Astrocyte (in vitro differentiated cells and primary cell): ENCODE results near the gene M6PR. TPM values are rescaled to one million over a fixed set of nuclear protein-coding genes. Genes with fewer than 3 reads are reported as not detected.

Experiments
- DNase-seq: peaks from one replicate; pipeline ENCODE4 v3.0.0-alpha.2; 2010; ENCODE audit warnings: low read depth
- FAIRE-seq: peaks from 2 replicates; lab custom pipeline; 2011; peaks lifted over from hg19 to GRCh38; lab: Jason Lieb, UNC
- H2AFZ ChIP-seq: 2 replicates; pipeline ENCODE4 v1.6.0; 2012; ENCODE audit warnings: low read depth, low read length, inconsistent platforms
- H3K27ac ChIP-seq: 2 replicates; pipeline ENCODE4 v1.5.1; 2011; ENCODE audit warnings: low read depth, low read length, inconsistent platforms
- H3K27me3 ChIP-seq: 2 replicates; pipeline ENCODE4 v1.6.0; 2011; ENCODE audit warnings: low read length, inconsistent platforms; ENCODE audit not compliant: insufficient read depth
- H3K36me3 ChIP-seq: 2 replicates; pipeline ENCODE4 v1.5.1; 2011; ENCODE audit warnings: low read length, inconsistent platforms; ENCODE audit not compliant: insufficient read depth
- H3K4me1 ChIP-seq: 2 replicates; pipeline ENCODE4 v1.5.1; 2011; ENCODE audit warnings: low read length, inconsistent platforms; ENCODE audit not compliant: insufficient read depth
- H3K4me2 ChIP-seq: 2 replicates; pipeline ENCODE4 v1.6.0; 2012; ENCODE audit warnings: low read length, inconsistent platforms
- H3K4me3 ChIP-seq: 2 replicates; pipeline ENCODE4 v1.5.1; 2011; ENCODE audit warnings: low read depth, mild to moderate bottlenecking, low read length, inconsistent platforms; ENCODE audit not compliant: insufficient read depth
- H3K79me2 ChIP-seq: 2 replicates; pipeline ENCODE4 v1.6.0; 2012; ENCODE audit warnings: mild to moderate bottlenecking, low read length, inconsistent platforms; ENCODE audit not compliant: insufficient read depth
- H3K9ac ChIP-seq: 2 replicates; pipeline ENCODE4 v1.6.0; 2012; ENCODE audit warnings: mild to moderate bottlenecking, low read length, inconsistent platforms
- H3K9me3 ChIP-seq: 2 replicates; pipeline ENCODE4 v1.5.1; 2012; ENCODE audit warnings: low read depth, mild to moderate bottlenecking, low read length, inconsistent platforms; ENCODE audit not compliant: insufficient read depth
- H4K20me1 ChIP-seq: 2 replicates; pipeline ENCODE4 v1.6.0; 2012; ENCODE audit warnings: low read length, inconsistent platforms; ENCODE audit not compliant: insufficient read depth
- H3K27ac Mint-ChIP-seq: one replicate; pipeline ENCODE4 v1.8.0; 2021; ENCODE audit warnings: mild to moderate bottlenecking, mixed read lengths; ENCODE audit not compliant: unreplicated experiment
- H3K27me3 Mint-ChIP-seq: one replicate; pipeline ENCODE4 v1.8.0; 2021; ENCODE audit warnings: low read depth, mixed read lengths; ENCODE audit not compliant: unreplicated experiment
- H3K36me3 Mint-ChIP-seq: one replicate; pipeline ENCODE4 v1.8.0; 2021; ENCODE audit warnings: low read depth, mixed read lengths; ENCODE audit not compliant: unreplicated experiment
- H3K4me1 Mint-ChIP-seq: one replicate; pipeline ENCODE4 v1.8.0; 2021; ENCODE audit warnings: low read depth, mixed read lengths; ENCODE audit not compliant: unreplicated experiment
- H3K4me3 Mint-ChIP-seq: one replicate; pipeline ENCODE4 v1.8.0; 2021; ENCODE audit warnings: mild to moderate bottlenecking, moderate library complexity, mixed read lengths; ENCODE audit not compliant: unreplicated experiment
- H3K9me3 Mint-ChIP-seq: one replicate; pipeline ENCODE4 v1.8.0; 2021; ENCODE audit warnings: mild to moderate bottlenecking, mixed read lengths; ENCODE audit not compliant: unreplicated experiment
- CTCF ChIP-seq: IDR thresholded peaks from 2 replicates; pipeline ENCODE4 v1.5.1; 2011; ENCODE audit warnings: low read depth, mild to moderate bottlenecking, inconsistent platforms, low read length, moderate library complexity; ENCODE audit not compliant: insufficient read depth
- EZH2 ChIP-seq: IDR thresholded peaks from 2 replicates; pipeline ENCODE4 v1.6.1; 2012; ENCODE audit warnings: mild to moderate bottlenecking, low read length, inconsistent platforms; ENCODE audit not compliant: insufficient read depth
- total RNA-seq: library from RNA; stranded (reverse); gene quantifications from 2 replicates; pipeline ENCODE4 v1.2.1, GENCODE V29; 2021

Gene M6PR
- total RNA-seq, 1 donor from 2014 or later: 159 TPM

DNA sequence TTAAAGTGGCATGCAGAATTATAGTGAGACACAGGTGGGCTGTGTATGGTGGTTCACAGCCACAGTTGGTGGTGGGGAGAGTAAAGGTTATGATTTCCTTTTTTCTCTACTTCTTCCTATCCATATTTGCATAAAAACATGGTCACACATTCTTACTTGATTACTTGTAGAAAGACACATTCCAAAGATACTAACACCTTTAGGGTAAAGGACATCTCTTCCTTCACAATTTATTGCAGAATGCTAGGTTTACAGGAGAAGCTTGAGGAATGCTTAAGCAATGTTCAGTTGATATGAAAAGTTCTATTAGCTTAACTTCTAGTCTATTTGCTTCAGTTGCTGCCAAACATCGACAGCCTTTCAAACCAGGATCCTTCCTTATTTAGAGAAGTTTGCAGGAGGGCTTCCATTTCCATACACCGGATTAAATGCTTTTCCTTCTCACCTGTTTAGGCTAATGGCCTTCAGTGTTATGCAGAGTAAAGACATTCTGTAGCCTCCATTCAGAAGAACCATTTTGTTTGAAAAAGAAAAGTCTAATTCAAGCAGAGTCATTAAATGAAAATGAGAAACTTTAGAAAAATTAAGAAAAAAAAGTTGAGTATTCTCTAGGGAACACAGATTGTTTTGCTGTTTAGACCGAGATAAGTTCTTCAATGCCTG is 37.7 kb downstream of the M6PR start:
- Mint-ChIP-seq H3K9me3 (no peaks in the 10 kb centered on the region), H3K36me3 (peaks cover 2% of the 10 kb centered on the region), H3K4me3 (no peak overlapping the region), H3K27me3 (no peaks in the 10 kb centered on the region), H3K27ac (no peak overlapping the region), H3K4me1 (peaks cover 16% of the 10 kb centered on the region)
- no peaks in the 10 kb centered on the region for H3K36me3 ChIP-seq
- H3K27me3 ChIP-seq: no peaks in the 10 kb centered on the region
- H3K4me1 ChIP-seq: peaks cover 11% of the 10 kb centered on the region
- FAIRE-seq (no peak), DNase-seq (no peak)
- H3K4me2 ChIP-seq: no peak overlapping the region
- no peaks in the 10 kb centered on the region for H3K9me3 ChIP-seq
- peaks cover 20% of the 10 kb centered on the region for H3K79me2 ChIP-seq
- H3K27ac ChIP-seq: no peak overlapping the region
- H3K9ac ChIP-seq: no peak overlapping the region
- no peak overlapping the region for H3K4me3 ChIP-seq
- no peak for TF ChIP-seq CTCF
- TF ChIP-seq EZH2: no peak
- H4K20me1 ChIP-seq: no peaks in the 10 kb centered on the region
- no peak overlapping the region for H2AFZ ChIP-seq

- H3K27me3 Mint-ChIP-seq: no peaks in the 10 kb centered on the region
- no peak for FAIRE-seq
- H3K36me3 ChIP-seq: no peaks in the 10 kb centered on the region
These were observed 39.7 kb downstream of the M6PR start for GRCh38 chr12:8909752-8910151.

More at GRCh38 chr12:8909752-8910151, 39.7 kb downstream of the M6PR start:
- Mint-ChIP-seq H3K27ac (no peak overlapping the region), H3K36me3 (peaks cover 2% of the 10 kb centered on the region), H3K4me3 (no peak overlapping the region), H3K9me3 (no peaks in the 10 kb centered on the region), H3K4me1 (peaks cover 23% of the 10 kb centered on the region)
- Histone ChIP-seq H3K27ac (no peak overlapping the region), H3K79me2 (peaks cover under 1% of the 10 kb centered on the region), H2AFZ (no peak overlapping the region), H3K9ac (no peak overlapping the region), H3K4me3 (no peak overlapping the region), H4K20me1 (no peaks in the 10 kb centered on the region), H3K4me2 (no peak overlapping the region), H3K4me1 (peaks cover 8% of the 10 kb centered on the region), H3K27me3 (no peaks in the 10 kb centered on the region), H3K9me3 (no peaks in the 10 kb centered on the region)
- no peak for DNase-seq
- TF ChIP-seq CTCF (no peak), EZH2 (no peak)
